Measurements from ENCODE around the gene NEBL. TPM values are rescaled to one million over a fixed set of nuclear protein-coding genes. Genes with fewer than 3 reads are reported as not detected.
A peak's percentile ranks its signal among the peaks of the same experiment; 100 is the strongest.

NEBL gene
- total and polyA plus RNA-seq, 5 donors from 2014 or later: 1.2 to 2.6 (median 1.8) TPM

DNA sequence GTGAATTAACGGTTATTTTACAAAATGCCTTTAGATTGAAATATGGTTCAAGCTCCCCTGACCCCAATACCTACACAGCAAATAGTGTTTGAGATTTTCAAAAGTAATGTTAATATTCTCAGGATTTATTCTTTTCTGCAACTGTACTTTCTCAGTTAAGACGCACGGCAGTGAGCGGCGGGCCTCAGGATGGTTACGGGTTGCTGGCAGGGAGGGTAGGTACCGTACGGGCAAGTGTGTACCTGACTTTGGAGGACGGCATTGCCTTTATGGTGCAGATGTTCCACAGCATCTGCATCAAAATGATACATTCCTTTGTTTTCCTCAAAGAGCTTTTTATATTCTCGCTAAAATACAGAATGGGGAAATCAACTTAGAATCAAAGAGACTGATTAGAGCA is 44.8 kb downstream of the NEBL start:
- Mint-ChIP-seq H3K4me1 (no peaks in the 10 kb centered on the region), H3K36me3 (no peaks in the 10 kb centered on the region), H3K4me3 (no peak overlapping the region), H3K27me3 (no peaks in the 10 kb centered on the region), H3K9me3 (peaks cover 0 to 11% (median 2%) of the 10 kb centered on the region in 7 donors), H3K27ac (no peak overlapping the region)
- Histone ChIP-seq H3K36me3 (ENCODE audit: control insufficient read depth, insufficient read depth, low read length) (no peaks in the 10 kb centered on the region), H3K4me1 (ENCODE audit: control insufficient read depth, insufficient read depth, low read length, poor library complexity, severe bottlenecking) (no peaks in the 10 kb centered on the region), H3K4me3 (ENCODE audit: low read depth, low read length) (no peak overlapping the region), H3K27me3 (ENCODE audit: control insufficient read depth, insufficient read depth, low read length) (no peaks in the 10 kb centered on the region), H3K9me3 (ENCODE audit: control insufficient read depth in 2 of 2, low read length in 2 of 2) (no peaks in the 10 kb centered on the region), H3K27ac (ENCODE audit: insufficient read depth, low read length, poor library complexity, severe bottlenecking) (no peak overlapping the region)
- DNase-seq (no peak), ATAC-seq (ENCODE audit: low read depth in 2 of 2) (no peak)

DNA sequence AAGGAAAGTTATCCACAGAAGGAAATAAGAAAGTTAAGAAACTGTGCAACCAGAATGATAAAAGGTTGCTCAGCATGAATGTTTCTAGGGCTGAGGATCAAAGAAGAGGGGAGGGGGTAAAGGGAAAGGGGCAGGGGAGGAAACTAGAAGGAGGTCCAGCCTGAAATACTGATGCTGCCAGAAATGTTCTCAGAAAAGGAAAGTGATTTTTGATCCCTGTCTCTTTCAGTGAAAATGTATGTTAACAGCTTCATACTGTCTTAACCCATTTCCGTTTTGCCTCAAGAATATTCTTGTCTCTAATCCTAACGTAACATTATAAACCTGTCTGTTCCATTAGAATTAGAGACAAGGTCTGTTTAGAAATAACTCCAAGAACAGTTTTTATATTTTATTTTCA is 49.6 kb downstream of the NEBL start:
- H3K4me1 ChIP-seq (ENCODE audit: control insufficient read depth, insufficient read depth, low read length, poor library complexity, severe bottlenecking): no peaks in the 10 kb centered on the region
- no peaks in the 10 kb centered on the region for H3K36me3 ChIP-seq (ENCODE audit: control insufficient read depth, insufficient read depth, low read length)
- Mint-ChIP-seq H3K9me3 (peaks cover 0 to 11% (median 0%) of the 10 kb centered on the region in 7 donors), H3K36me3 (no peaks in the 10 kb centered on the region), H3K27ac (no peak overlapping the region), H3K27me3 (no peaks in the 10 kb centered on the region), H3K4me1 (no peaks in the 10 kb centered on the region), H3K4me3 (no peak overlapping the region)
- H3K9me3 ChIP-seq (ENCODE audit: control insufficient read depth in 2 of 2, low read length in 2 of 2): peaks cover 0 to 5% of the 10 kb centered on the region in 2 experiments
- H3K27ac ChIP-seq (ENCODE audit: insufficient read depth, low read length, poor library complexity, severe bottlenecking): no peak overlapping the region
- no peak for ATAC-seq (ENCODE audit: low read depth in 2 of 2)
- DNase-seq: no peak
- no peak overlapping the region for H3K4me3 ChIP-seq (ENCODE audit: low read depth, low read length)
- no peaks in the 10 kb centered on the region for H3K27me3 ChIP-seq (ENCODE audit: control insufficient read depth, insufficient read depth, low read length)

DNA sequence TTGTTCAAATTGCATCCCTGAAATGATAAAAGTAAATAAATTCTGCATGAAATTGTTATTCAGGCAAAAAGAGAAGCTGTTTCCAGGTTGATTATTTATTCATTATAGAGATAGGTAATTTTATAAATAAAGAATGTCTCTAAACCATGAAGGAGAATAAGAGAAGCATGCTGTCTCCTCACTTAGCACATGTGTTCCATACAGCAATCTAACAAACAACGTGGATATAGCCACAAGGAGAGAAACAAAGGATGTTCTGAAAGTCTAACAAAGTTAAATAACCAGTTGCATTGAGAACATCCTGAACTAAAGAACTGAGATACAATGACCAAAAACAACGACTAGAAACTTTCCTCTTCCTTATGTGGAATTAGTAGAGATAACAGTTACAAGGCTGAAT is 50.8 kb downstream of the NEBL start:
- H3K4me3 Mint-ChIP-seq: no peak overlapping the region
- H3K27ac Mint-ChIP-seq: no peak overlapping the region
- Histone ChIP-seq H3K27ac (ENCODE audit: insufficient read depth, low read length, poor library complexity, severe bottlenecking) (no peak overlapping the region), H3K36me3 (ENCODE audit: control insufficient read depth, insufficient read depth, low read length) (no peaks in the 10 kb centered on the region), H3K4me3 (ENCODE audit: low read depth, low read length) (no peak overlapping the region), H3K4me1 (ENCODE audit: control insufficient read depth, insufficient read depth, low read length, poor library complexity, severe bottlenecking) (no peaks in the 10 kb centered on the region), H3K27me3 (ENCODE audit: control insufficient read depth, insufficient read depth, low read length) (no peaks in the 10 kb centered on the region), H3K9me3 (ENCODE audit: control insufficient read depth in 2 of 2, low read length in 2 of 2) (peaks cover 0 to 5% of the 10 kb centered on the region in 2 experiments)
- ATAC-seq (ENCODE audit: low read depth in 2 of 2) (no peak), DNase-seq (no peak)
- no peaks in the 10 kb centered on the region for H3K27me3 Mint-ChIP-seq
- peaks cover 0 to 11% (median 2%) of the 10 kb centered on the region in 7 donors for H3K9me3 Mint-ChIP-seq
- no peaks in the 10 kb centered on the region for H3K36me3 Mint-ChIP-seq
- no peaks in the 10 kb centered on the region for H3K4me1 Mint-ChIP-seq

DNA sequence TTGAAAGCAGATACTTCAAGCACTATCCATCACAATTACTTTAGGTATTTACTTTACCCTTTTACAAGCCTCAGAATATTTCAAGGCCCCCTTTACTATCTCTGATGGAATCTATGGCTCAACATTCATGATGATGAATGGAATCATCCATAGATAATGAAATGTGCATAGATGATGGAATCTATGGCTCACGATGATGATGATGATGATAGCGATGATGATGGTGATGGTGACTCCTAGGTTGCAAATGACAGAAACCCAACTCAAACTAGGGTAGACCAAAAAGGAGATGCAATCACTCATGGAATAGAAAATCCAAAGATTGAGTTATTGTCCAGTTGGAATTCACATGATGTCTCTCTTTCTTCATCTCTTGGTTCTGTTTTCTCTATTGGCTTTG is 55.7 kb downstream of the NEBL start:
- Mint-ChIP-seq H3K4me1 (no peaks in the 10 kb centered on the region), H3K27ac (peak overlapping the region in 1 of 3 donors; percentile 11), H3K27me3 (no peaks in the 10 kb centered on the region), H3K9me3 (peaks cover 0 to 4% (median 1%) of the 10 kb centered on the region in 7 donors), H3K4me3 (no peak overlapping the region), H3K36me3 (no peaks in the 10 kb centered on the region)
- Histone ChIP-seq H3K36me3 (ENCODE audit: control insufficient read depth, insufficient read depth, low read length) (no peaks in the 10 kb centered on the region), H3K4me3 (ENCODE audit: low read depth, low read length) (no peak overlapping the region), H3K27ac (ENCODE audit: insufficient read depth, low read length, poor library complexity, severe bottlenecking) (no peak overlapping the region), H3K27me3 (ENCODE audit: control insufficient read depth, insufficient read depth, low read length) (no peaks in the 10 kb centered on the region), H3K4me1 (ENCODE audit: control insufficient read depth, insufficient read depth, low read length, poor library complexity, severe bottlenecking) (no peaks in the 10 kb centered on the region), H3K9me3 (ENCODE audit: control insufficient read depth in 2 of 2, low read length in 2 of 2) (peaks cover 0 to 5% of the 10 kb centered on the region in 2 experiments)
- DNase-seq (no peak), ATAC-seq (ENCODE audit: low read depth in 2 of 2) (no peak)

DNA sequence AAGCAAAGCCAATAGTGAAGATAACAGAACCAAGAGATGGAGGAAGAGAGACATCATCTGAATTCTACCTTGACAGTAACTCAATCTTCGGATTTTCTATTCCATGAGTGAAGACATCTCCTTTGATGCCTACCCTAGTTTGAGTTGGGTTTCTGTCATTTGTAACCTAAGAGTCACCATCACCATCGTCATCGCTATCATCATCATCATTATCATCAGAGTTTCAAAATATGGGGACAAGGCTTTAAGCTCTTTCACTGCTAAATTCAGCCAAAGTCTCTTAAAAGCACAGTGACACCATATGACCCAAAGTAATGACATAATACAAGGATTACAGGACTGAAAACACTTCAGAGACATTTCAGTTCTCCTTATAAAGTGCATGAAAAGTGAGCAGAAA is 57.2 kb downstream of the NEBL start:
- no peak overlapping the region for H3K27ac ChIP-seq (ENCODE audit: insufficient read depth, low read length, poor library complexity, severe bottlenecking)
- DNase-seq (no peak), ATAC-seq (ENCODE audit: low read depth in 2 of 2) (no peak)
- H3K36me3 ChIP-seq (ENCODE audit: control insufficient read depth, insufficient read depth, low read length): no peaks in the 10 kb centered on the region
- Mint-ChIP-seq H3K27ac (no peak overlapping the region), H3K9me3 (peaks cover 0 to 4% (median 1%) of the 10 kb centered on the region in 7 donors), H3K36me3 (no peaks in the 10 kb centered on the region), H3K4me1 (no peaks in the 10 kb centered on the region), H3K4me3 (peak overlapping the region in 1 of 4 donors; percentile 54), H3K27me3 (no peaks in the 10 kb centered on the region)
- no peak overlapping the region for H3K4me3 ChIP-seq (ENCODE audit: low read depth, low read length)
- H3K27me3 ChIP-seq (ENCODE audit: control insufficient read depth, insufficient read depth, low read length): no peaks in the 10 kb centered on the region
- H3K9me3 ChIP-seq (ENCODE audit: control insufficient read depth in 2 of 2, low read length in 2 of 2): peaks cover 0 to 5% of the 10 kb centered on the region in 2 experiments
- no peaks in the 10 kb centered on the region for H3K4me1 ChIP-seq (ENCODE audit: control insufficient read depth, insufficient read depth, low read length, poor library complexity, severe bottlenecking)

DNA sequence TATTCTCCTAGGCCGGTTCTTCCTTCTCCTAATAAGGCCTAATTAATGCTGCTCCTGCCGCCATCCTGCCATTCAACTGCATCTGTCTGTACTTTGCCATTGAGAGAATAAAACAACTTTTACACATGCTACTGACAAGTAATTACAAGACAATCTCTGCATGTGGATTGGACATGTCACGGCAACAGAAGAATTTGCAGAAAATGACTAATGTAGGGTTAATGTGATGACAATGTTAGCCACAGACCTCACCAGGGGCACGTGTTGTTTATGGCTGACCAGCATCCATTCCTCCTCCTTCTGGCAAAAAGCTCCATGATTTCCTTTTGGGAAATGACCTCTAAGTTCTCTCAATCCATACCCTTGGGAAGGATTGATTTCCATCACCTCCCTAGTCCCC is 58.0 kb downstream of the NEBL start:
- H3K27me3 ChIP-seq (ENCODE audit: control insufficient read depth, insufficient read depth, low read length): no peaks in the 10 kb centered on the region
- H3K36me3 ChIP-seq (ENCODE audit: control insufficient read depth, insufficient read depth, low read length): no peaks in the 10 kb centered on the region
- H3K27me3 Mint-ChIP-seq: no peaks in the 10 kb centered on the region
- no peak overlapping the region for H3K27ac ChIP-seq (ENCODE audit: insufficient read depth, low read length, poor library complexity, severe bottlenecking)
- no peak overlapping the region for H3K4me3 ChIP-seq (ENCODE audit: low read depth, low read length)
- H3K4me3 Mint-ChIP-seq: no peak overlapping the region
- peaks cover 0 to 5% of the 10 kb centered on the region in 2 experiments for H3K9me3 ChIP-seq (ENCODE audit: control insufficient read depth in 2 of 2, low read length in 2 of 2)
- no peak for ATAC-seq (ENCODE audit: low read depth in 2 of 2)
- H3K27ac Mint-ChIP-seq: no peak overlapping the region
- no peak for DNase-seq
- no peaks in the 10 kb centered on the region for H3K36me3 Mint-ChIP-seq
- H3K4me1 Mint-ChIP-seq: no peaks in the 10 kb centered on the region
- H3K9me3 Mint-ChIP-seq: peaks cover 0 to 4% (median 1%) of the 10 kb centered on the region in 7 donors
- H3K4me1 ChIP-seq (ENCODE audit: control insufficient read depth, insufficient read depth, low read length, poor library complexity, severe bottlenecking): no peaks in the 10 kb centered on the region

DNA sequence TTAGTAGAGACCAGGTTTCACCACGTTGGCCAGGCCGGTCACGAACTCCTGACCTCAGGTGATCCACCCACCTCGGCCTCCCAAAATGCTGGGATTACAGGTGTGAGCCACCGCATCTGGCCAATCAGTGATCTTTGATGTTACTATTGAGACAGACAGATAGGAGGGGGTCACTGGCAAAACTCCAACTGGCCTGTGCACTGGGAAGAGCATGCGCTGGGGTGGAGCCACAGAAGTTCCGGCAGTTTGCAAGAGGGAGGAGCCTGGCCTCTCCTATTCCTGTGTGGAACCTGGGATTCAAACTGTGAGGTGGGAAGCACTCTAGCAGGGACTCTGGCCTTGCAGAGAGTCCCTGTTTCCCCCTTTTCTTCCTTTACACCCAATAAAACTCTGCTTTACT is 60.7 kb downstream of the NEBL start:
- no peak for ATAC-seq (ENCODE audit: low read depth in 2 of 2)
- H3K27me3 ChIP-seq (ENCODE audit: control insufficient read depth, insufficient read depth, low read length): no peaks in the 10 kb centered on the region
- H3K36me3 Mint-ChIP-seq: no peaks in the 10 kb centered on the region
- no peak for DNase-seq
- no peak overlapping the region for H3K27ac Mint-ChIP-seq
- H3K27me3 Mint-ChIP-seq: no peaks in the 10 kb centered on the region
- H3K9me3 Mint-ChIP-seq: peaks cover 0 to 2% (median 0%) of the 10 kb centered on the region in 7 donors
- H3K27ac ChIP-seq (ENCODE audit: insufficient read depth, low read length, poor library complexity, severe bottlenecking): no peak overlapping the region
- H3K4me1 ChIP-seq (ENCODE audit: control insufficient read depth, insufficient read depth, low read length, poor library complexity, severe bottlenecking): no peaks in the 10 kb centered on the region
- no peaks in the 10 kb centered on the region for H3K36me3 ChIP-seq (ENCODE audit: control insufficient read depth, insufficient read depth, low read length)
- H3K9me3 ChIP-seq (ENCODE audit: control insufficient read depth in 2 of 2, low read length in 2 of 2): no peaks in the 10 kb centered on the region
- no peak overlapping the region for H3K4me3 Mint-ChIP-seq
- no peaks in the 10 kb centered on the region for H3K4me1 Mint-ChIP-seq
- no peak overlapping the region for H3K4me3 ChIP-seq (ENCODE audit: low read depth, low read length)

DNA sequence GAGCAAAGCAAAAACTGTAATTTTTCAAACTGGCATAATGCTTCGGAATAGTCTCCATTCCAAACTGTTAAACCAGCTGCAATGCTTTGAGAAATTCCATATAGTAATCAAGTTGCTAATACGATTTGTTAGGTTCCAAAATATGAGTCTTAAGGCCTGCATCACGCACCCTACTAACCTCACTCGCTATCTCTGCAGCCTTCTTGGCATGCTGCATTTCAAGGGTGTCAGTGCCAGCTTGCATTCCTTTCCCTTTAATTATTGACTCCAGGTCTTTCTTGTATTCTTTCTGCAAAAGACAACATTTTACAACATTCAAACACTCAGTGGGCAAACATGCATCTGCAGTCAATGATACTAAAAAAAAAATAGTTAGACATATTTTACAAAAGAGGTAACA is 61.8 kb downstream of the NEBL start:
- H3K4me3 ChIP-seq (ENCODE audit: low read depth, low read length): no peak overlapping the region
- Mint-ChIP-seq H3K27me3 (no peaks in the 10 kb centered on the region), H3K27ac (no peak overlapping the region), H3K9me3 (peaks cover 0 to 2% (median 0%) of the 10 kb centered on the region in 7 donors), H3K36me3 (no peaks in the 10 kb centered on the region), H3K4me3 (no peak overlapping the region), H3K4me1 (no peaks in the 10 kb centered on the region)
- no peaks in the 10 kb centered on the region for H3K4me1 ChIP-seq (ENCODE audit: control insufficient read depth, insufficient read depth, low read length, poor library complexity, severe bottlenecking)
- no peaks in the 10 kb centered on the region for H3K27me3 ChIP-seq (ENCODE audit: control insufficient read depth, insufficient read depth, low read length)
- no peak overlapping the region for H3K27ac ChIP-seq (ENCODE audit: insufficient read depth, low read length, poor library complexity, severe bottlenecking)
- no peaks in the 10 kb centered on the region for H3K9me3 ChIP-seq (ENCODE audit: control insufficient read depth in 2 of 2, low read length in 2 of 2)
- no peaks in the 10 kb centered on the region for H3K36me3 ChIP-seq (ENCODE audit: control insufficient read depth, insufficient read depth, low read length)
- no peak for ATAC-seq (ENCODE audit: low read depth in 2 of 2)
- no peak for DNase-seq
